ENCODE measurements around the gene FBXW5.

The FBXW5 gene

DNA sequence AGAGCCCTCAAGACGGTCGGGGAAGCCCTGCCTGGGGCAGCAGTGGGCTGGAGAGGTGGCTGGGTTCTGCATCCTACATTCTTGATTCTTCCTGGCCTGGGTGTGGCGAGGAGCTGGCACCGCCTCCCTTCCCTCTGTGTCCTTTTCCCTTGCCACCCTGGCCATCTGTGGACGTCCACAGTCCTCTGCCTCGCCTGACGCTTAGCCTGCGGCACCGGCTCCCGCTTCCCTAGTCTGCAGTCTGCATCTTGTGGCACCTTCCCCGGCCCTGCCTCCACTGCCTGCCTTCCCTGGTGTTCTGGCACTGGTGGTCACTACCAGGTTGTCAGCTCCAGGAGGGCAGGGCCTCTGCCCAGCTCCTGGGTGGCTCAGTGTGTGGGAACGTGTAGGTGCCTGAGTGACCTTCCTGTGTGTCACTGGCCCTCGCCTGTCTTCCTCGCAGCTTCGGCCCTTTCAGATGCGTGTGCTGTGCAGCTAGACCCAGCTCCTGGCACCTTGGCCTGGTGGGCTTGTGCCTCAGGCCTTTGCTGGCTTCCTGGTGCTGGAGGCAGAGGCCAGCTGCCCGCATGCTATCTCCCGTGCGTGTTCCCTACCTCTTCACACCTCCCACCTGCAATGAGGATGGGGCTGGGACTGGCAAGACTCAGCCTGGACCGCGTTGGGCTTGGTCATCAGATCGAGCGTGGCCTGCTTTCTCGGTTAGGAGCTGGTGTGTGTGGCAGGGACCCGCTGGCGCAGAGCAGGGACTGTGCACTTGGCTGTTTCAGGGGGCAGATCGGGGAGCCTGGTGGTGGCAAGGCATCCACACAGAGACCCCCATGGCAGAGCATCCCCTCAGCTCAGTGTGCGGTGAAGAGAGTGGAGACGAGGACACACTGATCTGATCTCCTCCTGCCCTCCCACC lies 37.3 kb downstream of the FBXW5 start:
- Histone ChIP-seq H3K36me3 (ENCODE audit: control insufficient read depth in 1 of 2, insufficient read depth in 2 of 2, low read length in 2 of 2) (peaks cover 0 to 21% of the 10 kb centered on the region in 2 donors), H3K27ac (ENCODE audit: low read length) (no peak overlapping the region), H3K4me3 (ENCODE audit: low read depth in 1 of 2, low read length in 2 of 2) (no peak overlapping the region), H3K9me3 (ENCODE audit: control insufficient read depth in 1 of 2, low read length in 2 of 2) (no peaks in the 10 kb centered on the region), H3K4me1 (ENCODE audit: control insufficient read depth in 1 of 2, insufficient read depth in 2 of 2, low read length in 2 of 2) (peaks cover 5 to 15% of the 10 kb centered on the region in 2 donors), H3K27me3 (ENCODE audit: low read depth, low read length) (no peaks in the 10 kb centered on the region)

DNA sequence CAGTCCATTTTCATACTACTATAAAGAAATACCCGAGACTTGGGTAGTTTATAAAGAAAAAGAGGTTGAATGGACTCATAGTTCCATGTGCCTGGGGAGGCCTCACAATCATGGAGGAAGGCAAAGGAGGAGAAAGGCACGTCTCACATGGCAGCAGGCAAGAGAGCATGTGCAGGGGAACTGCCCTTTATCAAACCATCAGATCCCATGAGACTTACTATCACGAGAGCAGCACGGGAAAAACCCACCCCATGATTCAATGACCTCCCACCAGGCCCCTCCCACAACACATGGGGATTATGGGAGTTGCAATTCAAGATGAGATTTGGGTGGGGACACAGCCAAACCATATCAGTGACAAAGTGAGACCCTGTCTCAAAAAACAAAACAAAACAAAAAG lies 38.3 kb downstream of the FBXW5 start:
- H3K4me3 ChIP-seq (ENCODE audit: low read depth in 1 of 2, low read length in 2 of 2): no peak overlapping the region
- no peaks in the 10 kb centered on the region for H3K27me3 ChIP-seq (ENCODE audit: low read depth, low read length)
- H3K4me1 ChIP-seq (ENCODE audit: control insufficient read depth in 1 of 2, insufficient read depth in 2 of 2, low read length in 2 of 2): peaks cover 14 to 25% of the 10 kb centered on the region in 2 donors
- H3K9me3 ChIP-seq (ENCODE audit: control insufficient read depth in 1 of 2, low read length in 2 of 2): no peaks in the 10 kb centered on the region
- H3K27ac ChIP-seq (ENCODE audit: low read length): no peak overlapping the region
- H3K36me3 ChIP-seq (ENCODE audit: control insufficient read depth in 1 of 2, insufficient read depth in 2 of 2, low read length in 2 of 2): peaks cover 0 to 21% of the 10 kb centered on the region in 2 donors

DNA sequence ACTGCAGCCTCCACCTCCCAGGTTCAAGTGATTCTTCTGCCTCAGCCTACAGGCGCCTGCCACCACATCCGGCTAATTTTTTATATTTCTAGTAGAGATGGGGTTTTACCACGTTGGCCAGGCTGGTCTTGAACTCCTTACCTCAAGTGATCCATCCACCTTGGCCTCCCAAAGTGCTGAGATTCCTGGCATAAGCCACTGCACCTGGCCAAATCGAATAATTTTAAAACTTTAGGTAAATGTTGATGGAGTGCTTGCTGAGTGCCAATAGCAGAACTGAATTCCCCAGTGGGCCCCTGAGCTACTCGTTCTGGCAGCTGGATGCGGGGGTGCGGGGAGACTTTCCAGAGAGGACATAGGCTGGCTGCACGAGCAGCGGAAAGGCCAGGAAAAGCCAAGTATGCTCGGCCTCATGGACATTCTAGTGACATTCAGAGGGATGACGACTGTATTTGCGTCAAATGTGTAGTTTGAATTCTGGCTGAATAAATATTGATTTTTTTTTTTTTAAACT lies 41.4 kb downstream of the FBXW5 start:
- Histone ChIP-seq H3K36me3 (ENCODE audit: control insufficient read depth in 1 of 2, insufficient read depth in 2 of 2, low read length in 2 of 2) (peaks cover 12 to 27% of the 10 kb centered on the region in 2 donors), H3K4me3 (ENCODE audit: low read depth in 1 of 2, low read length in 2 of 2) (no peak overlapping the region)

DNA sequence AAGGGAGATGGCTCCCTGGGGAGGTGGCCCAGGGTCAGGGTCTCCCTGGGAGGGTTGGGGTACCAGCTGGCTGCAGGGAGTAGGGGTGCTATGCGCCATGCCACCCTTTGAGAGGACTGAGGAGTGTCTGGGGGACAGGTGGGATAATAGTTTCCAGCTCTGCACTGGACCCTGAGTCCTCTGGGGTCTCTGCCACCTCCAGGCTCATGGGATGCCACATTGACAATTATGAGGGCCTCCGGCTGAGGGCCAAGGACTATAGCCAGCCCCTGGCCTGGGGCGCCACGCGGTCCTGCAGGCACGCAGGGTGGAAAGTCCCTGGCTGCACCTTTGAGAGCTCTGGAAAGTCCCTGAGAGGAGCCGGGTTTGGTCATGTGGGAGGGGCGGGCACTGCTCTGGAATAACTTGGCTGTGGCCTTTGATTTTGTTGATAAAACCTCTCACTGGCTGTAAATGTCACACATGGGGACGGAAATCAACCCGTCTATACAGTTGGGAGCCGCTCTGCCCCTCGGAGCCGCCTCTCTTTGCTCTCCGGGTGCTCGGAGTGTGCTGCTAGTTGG lies 42.2 kb downstream of the FBXW5 start:
- Histone ChIP-seq H3K4me3 (ENCODE audit: low read depth in 1 of 2, low read length in 2 of 2) (peak overlapping the region; percentile 42 to 45), H3K27me3 (ENCODE audit: low read depth, low read length) (no peaks in the 10 kb centered on the region), H3K9me3 (ENCODE audit: control insufficient read depth in 1 of 2, low read length in 2 of 2) (no peaks in the 10 kb centered on the region), H3K36me3 (ENCODE audit: control insufficient read depth in 1 of 2, insufficient read depth in 2 of 2, low read length in 2 of 2) (peaks cover 12 to 22% of the 10 kb centered on the region in 2 donors), H3K27ac (ENCODE audit: low read length) (peak overlapping the region; percentile 93), H3K4me1 (ENCODE audit: control insufficient read depth in 1 of 2, insufficient read depth in 2 of 2, low read length in 2 of 2) (peaks cover 21 to 30% of the 10 kb centered on the region in 2 donors)

More for the DNA sequence above, 41.4 kb downstream of the FBXW5 start:
- peaks cover 21 to 30% of the 10 kb centered on the region in 2 donors for H3K4me1 ChIP-seq (ENCODE audit: control insufficient read depth in 1 of 2, insufficient read depth in 2 of 2, low read length in 2 of 2)
- no peaks in the 10 kb centered on the region for H3K9me3 ChIP-seq (ENCODE audit: control insufficient read depth in 1 of 2, low read length in 2 of 2)
- H3K27me3 ChIP-seq (ENCODE audit: low read depth, low read length): no peaks in the 10 kb centered on the region
- H3K27ac ChIP-seq (ENCODE audit: low read length): peak overlapping the region; percentile 93

- peak overlapping the region; percentile 42 to 45 for H3K4me3 ChIP-seq (ENCODE audit: low read depth in 1 of 2, low read length in 2 of 2)
- H3K27ac ChIP-seq (ENCODE audit: low read length): peak overlapping the region; percentile 93
- H3K36me3 ChIP-seq (ENCODE audit: control insufficient read depth in 1 of 2, insufficient read depth in 2 of 2, low read length in 2 of 2): peaks cover 12 to 22% of the 10 kb centered on the region in 2 donors
- peaks cover 21 to 30% of the 10 kb centered on the region in 2 donors for H3K4me1 ChIP-seq (ENCODE audit: control insufficient read depth in 1 of 2, insufficient read depth in 2 of 2, low read length in 2 of 2)
- H3K27me3 ChIP-seq (ENCODE audit: low read depth, low read length): no peaks in the 10 kb centered on the region
- no peaks in the 10 kb centered on the region for H3K9me3 ChIP-seq (ENCODE audit: control insufficient read depth in 1 of 2, low read length in 2 of 2)
Observed at GRCh38 chr9:136901516-136902258, 42.9 kb downstream of the FBXW5 start.

DNA sequence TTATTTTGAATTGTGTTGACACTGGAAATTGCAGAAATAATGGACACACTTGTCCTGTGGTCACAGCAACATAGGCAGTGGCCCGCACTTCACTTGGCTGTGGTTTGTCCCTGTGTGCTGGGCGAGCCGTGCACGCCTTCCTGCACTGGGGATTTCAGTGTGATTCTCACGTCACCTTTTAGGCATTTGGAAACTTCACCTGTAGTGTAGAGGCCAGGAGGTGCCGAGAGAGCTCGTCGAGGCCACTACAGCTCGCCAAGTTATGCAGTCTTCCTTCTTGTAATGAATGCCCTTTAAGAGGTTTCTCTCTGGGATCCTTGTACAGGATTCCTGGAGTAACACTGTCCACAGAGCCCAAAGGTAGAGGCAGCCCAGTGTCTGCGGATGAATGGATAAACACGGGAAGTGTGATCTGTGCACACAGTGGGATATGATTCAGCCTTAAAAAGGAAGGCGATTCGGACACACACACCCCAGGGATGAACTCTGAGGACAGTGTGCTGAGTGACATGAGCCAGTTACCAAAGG lies 43.5 kb downstream of the FBXW5 start:
- Histone ChIP-seq H3K36me3 (ENCODE audit: control insufficient read depth in 1 of 2, insufficient read depth in 2 of 2, low read length in 2 of 2) (peaks cover 12 to 22% of the 10 kb centered on the region in 2 donors), H3K9me3 (ENCODE audit: control insufficient read depth in 1 of 2, low read length in 2 of 2) (no peaks in the 10 kb centered on the region), H3K27me3 (ENCODE audit: low read depth, low read length) (no peaks in the 10 kb centered on the region), H3K27ac (ENCODE audit: low read length) (peak overlapping the region; percentile 93), H3K4me1 (ENCODE audit: control insufficient read depth in 1 of 2, insufficient read depth in 2 of 2, low read length in 2 of 2) (peaks cover 21 to 30% of the 10 kb centered on the region in 2 donors), H3K4me3 (ENCODE audit: low read depth in 1 of 2, low read length in 2 of 2) (no peak overlapping the region)

- Histone ChIP-seq H3K36me3 (ENCODE audit: control insufficient read depth in 1 of 2, insufficient read depth in 2 of 2, low read length in 2 of 2) (peaks cover 12 to 22% of the 10 kb centered on the region in 2 donors), H3K27me3 (ENCODE audit: low read depth, low read length) (no peaks in the 10 kb centered on the region), H3K27ac (ENCODE audit: low read length) (no peak overlapping the region), H3K9me3 (ENCODE audit: control insufficient read depth in 1 of 2, low read length in 2 of 2) (no peaks in the 10 kb centered on the region), H3K4me1 (ENCODE audit: control insufficient read depth in 1 of 2, insufficient read depth in 2 of 2, low read length in 2 of 2) (peaks cover 21 to 30% of the 10 kb centered on the region in 2 donors), H3K4me3 (ENCODE audit: low read depth in 1 of 2, low read length in 2 of 2) (no peak overlapping the region)
Observed at GRCh38 chr9:136900556-136900955, 44.0 kb downstream of the FBXW5 start.

DNA sequence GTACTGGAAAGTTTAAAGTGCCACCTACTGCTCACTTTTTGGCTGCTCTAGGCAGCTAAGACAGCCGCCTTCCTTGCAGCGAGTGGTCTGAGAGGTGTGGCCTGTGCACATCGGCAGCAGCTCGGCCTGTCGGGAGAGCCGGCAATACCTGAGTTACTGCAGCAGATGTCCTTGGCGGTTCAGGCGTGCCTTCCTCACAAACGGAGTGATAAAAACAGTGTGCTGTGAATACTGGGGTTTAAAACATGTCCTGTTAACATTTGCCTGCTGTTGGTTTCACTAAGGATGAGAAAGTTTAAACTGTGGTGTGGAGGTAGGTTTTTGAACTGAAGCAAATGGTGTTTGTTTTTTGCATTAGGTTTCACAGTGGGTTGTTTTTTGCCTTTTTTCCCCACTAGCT lies 45.3 kb downstream of the FBXW5 start:
- Histone ChIP-seq H3K9me3 (ENCODE audit: control insufficient read depth in 1 of 2, low read length in 2 of 2) (no peaks in the 10 kb centered on the region), H3K27me3 (ENCODE audit: low read depth, low read length) (no peaks in the 10 kb centered on the region), H3K4me3 (ENCODE audit: low read depth in 1 of 2, low read length in 2 of 2) (no peak overlapping the region), H3K36me3 (ENCODE audit: control insufficient read depth in 1 of 2, insufficient read depth in 2 of 2, low read length in 2 of 2) (peaks cover 12 to 29% of the 10 kb centered on the region in 2 donors), H3K4me1 (ENCODE audit: control insufficient read depth in 1 of 2, insufficient read depth in 2 of 2, low read length in 2 of 2) (peaks cover 21 to 30% of the 10 kb centered on the region in 2 donors), H3K27ac (ENCODE audit: low read length) (no peak overlapping the region)

GRCh38 chr9:136898483-136899100 lies 45.9 kb downstream of the FBXW5 start:
- no peaks in the 10 kb centered on the region for H3K9me3 ChIP-seq (ENCODE audit: control insufficient read depth in 1 of 2, low read length in 2 of 2)
- H3K4me3 ChIP-seq (ENCODE audit: low read depth in 1 of 2, low read length in 2 of 2): no peak overlapping the region
- H3K36me3 ChIP-seq (ENCODE audit: control insufficient read depth in 1 of 2, insufficient read depth in 2 of 2, low read length in 2 of 2): peaks cover 12 to 29% of the 10 kb centered on the region in 2 donors
- peaks cover 21 to 27% of the 10 kb centered on the region in 2 donors for H3K4me1 ChIP-seq (ENCODE audit: control insufficient read depth in 1 of 2, insufficient read depth in 2 of 2, low read length in 2 of 2)
- H3K27ac ChIP-seq (ENCODE audit: low read length): no peak overlapping the region
- H3K27me3 ChIP-seq (ENCODE audit: low read depth, low read length): no peaks in the 10 kb centered on the region

DNA sequence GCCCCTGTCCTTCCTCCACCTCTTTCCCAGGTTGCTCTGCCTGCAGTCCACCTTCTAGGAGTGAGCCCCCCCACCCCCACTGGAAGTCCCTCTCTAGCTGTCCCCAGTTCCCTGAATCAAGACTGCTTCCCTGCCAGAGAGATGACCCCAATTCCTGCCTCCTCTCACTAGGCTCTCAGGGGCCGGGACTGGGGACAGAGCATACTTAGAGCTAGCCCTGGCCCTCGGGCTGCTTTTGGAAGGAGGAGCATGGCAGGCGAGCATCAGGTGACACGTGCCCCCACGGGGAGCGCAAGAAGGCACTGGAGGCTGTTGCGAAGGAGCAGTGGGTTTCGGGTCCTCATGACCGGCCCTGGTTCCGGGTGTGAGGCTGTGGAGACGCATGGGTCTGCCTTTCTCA lies 48.5 kb downstream of the FBXW5 start:
- Histone ChIP-seq H3K9me3 (ENCODE audit: control insufficient read depth in 1 of 2, low read length in 2 of 2) (no peaks in the 10 kb centered on the region), H3K27ac (ENCODE audit: low read length) (no peak overlapping the region), H3K36me3 (ENCODE audit: control insufficient read depth in 1 of 2, insufficient read depth in 2 of 2, low read length in 2 of 2) (peaks cover 12 to 26% of the 10 kb centered on the region in 2 donors)

More for the DNA sequence above, 48.5 kb downstream of the FBXW5 start:
- Histone ChIP-seq H3K4me1 (ENCODE audit: control insufficient read depth in 1 of 2, insufficient read depth in 2 of 2, low read length in 2 of 2) (peaks cover 2 to 7% of the 10 kb centered on the region in 2 donors), H3K27me3 (ENCODE audit: low read depth, low read length) (no peaks in the 10 kb centered on the region), H3K4me3 (ENCODE audit: low read depth in 1 of 2, low read length in 2 of 2) (no peak overlapping the region)

All from muscle layer of duodenum (tissue), 2 donors.